Type B pancreatic cell (in vitro differentiated cells): ENCODE data around the gene DIS3L. TPM values are rescaled to one million over a fixed set of nuclear protein-coding genes. Genes with fewer than 3 reads are reported as not detected.
A peak's percentile ranks its signal among the peaks of the same experiment; 100 is the strongest.

Experiments
- DNase-seq: peaks from one replicate; pipeline ENCODE4 v3.0.0; 2021; ENCODE audit warnings: mixed read lengths; ENCODE audit not compliant: unreplicated experiment; ENCODE audit errors: extremely low spot score
- H3K27ac Mint-ChIP-seq: 2 replicates; pipeline ENCODE4 v1.8.0; 2021; ENCODE audit warnings: mild to moderate bottlenecking, mixed read lengths
- H3K27me3 Mint-ChIP-seq: 2 replicates; pipeline ENCODE4 v1.8.0; 2021; ENCODE audit warnings: mixed read lengths
- H3K36me3 Mint-ChIP-seq: 2 replicates; pipeline ENCODE4 v1.8.0; 2021; ENCODE audit warnings: mixed read lengths
- H3K4me1 Mint-ChIP-seq: one replicate; pipeline ENCODE4 v1.8.0; 2021; ENCODE audit warnings: mixed read lengths; ENCODE audit not compliant: unreplicated experiment
- H3K4me3 Mint-ChIP-seq: 2 replicates; pipeline ENCODE4 v1.8.0; 2021; ENCODE audit warnings: mild to moderate bottlenecking, mixed read lengths
- H3K9me3 Mint-ChIP-seq: 2 replicates; pipeline ENCODE4 v1.8.0; 2021; ENCODE audit warnings: mixed read lengths
- total RNA-seq: library from RNA; stranded (reverse); gene quantifications from 2 replicates; pipeline ENCODE4 v1.2.1, GENCODE V29; 2021; ENCODE audit warnings: low replicate concordance
- TF ChIP-seq, protein P1 (sequence below): fragments of 200-600 bp; sonication (generic); conservative IDR thresholded peaks from 2 replicates; pipeline ENCODE4 v1.5.0; 2021; ENCODE audit warnings: antibody characterized with exemption, mild to moderate bottlenecking

Gene DIS3L
- total RNA-seq, 1 donor from 2014 or later, result 37.7 TPM

- Mint-ChIP-seq H3K27me3 (no peaks in the 10 kb centered on the region), H3K27ac (no peak overlapping the region), H3K4me3 (no peak overlapping the region), H3K4me1 (no peaks in the 10 kb centered on the region), H3K36me3 (no peaks in the 10 kb centered on the region), H3K9me3 (no peaks in the 10 kb centered on the region)
- TF ChIP-seq, protein P1, sequence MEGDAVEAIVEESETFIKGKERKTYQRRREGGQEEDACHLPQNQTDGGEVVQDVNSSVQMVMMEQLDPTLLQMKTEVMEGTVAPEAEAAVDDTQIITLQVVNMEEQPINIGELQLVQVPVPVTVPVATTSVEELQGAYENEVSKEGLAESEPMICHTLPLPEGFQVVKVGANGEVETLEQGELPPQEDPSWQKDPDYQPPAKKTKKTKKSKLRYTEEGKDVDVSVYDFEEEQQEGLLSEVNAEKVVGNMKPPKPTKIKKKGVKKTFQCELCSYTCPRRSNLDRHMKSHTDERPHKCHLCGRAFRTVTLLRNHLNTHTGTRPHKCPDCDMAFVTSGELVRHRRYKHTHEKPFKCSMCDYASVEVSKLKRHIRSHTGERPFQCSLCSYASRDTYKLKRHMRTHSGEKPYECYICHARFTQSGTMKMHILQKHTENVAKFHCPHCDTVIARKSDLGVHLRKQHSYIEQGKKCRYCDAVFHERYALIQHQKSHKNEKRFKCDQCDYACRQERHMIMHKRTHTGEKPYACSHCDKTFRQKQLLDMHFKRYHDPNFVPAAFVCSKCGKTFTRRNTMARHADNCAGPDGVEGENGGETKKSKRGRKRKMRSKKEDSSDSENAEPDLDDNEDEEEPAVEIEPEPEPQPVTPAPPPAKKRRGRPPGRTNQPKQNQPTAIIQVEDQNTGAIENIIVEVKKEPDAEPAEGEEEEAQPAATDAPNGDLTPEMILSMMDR, result no peak
- no peak for DNase-seq
Observed at GRCh38 chr15:66285533-66286280, 7.7 kb upstream of the DIS3L start.

- H3K4me3 Mint-ChIP-seq, result no peak overlapping the region
- TF ChIP-seq, protein P1, result peak; percentile 82
- no peaks in the 10 kb centered on the region for H3K36me3 Mint-ChIP-seq
Observed at GRCh38 chr15:66287461-66288057, 5.8 kb upstream of the DIS3L start.

DNA sequence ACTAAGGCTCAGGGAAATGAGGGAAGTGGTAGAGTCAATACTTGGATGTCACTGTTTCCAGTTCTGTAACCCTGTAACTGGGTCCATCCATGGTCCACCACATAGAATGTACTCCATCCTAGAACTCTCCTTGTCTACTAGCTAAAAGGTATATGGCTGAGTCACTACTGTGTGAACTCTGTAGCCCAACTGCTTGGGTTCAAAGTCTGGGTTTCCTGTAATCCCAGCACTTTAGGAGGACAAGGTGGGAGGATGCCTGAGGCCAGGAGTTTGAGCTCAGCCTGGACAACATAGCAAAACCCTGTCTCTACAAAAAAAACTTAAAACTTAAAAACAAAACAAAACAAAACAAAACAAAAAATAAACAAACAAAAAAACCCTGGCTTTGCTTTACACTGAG, 5.3 kb upstream of the DIS3L start:
- Mint-ChIP-seq H3K4me1 (peaks cover 12% of the 10 kb centered on the region), H3K36me3 (no peaks in the 10 kb centered on the region), H3K4me3 (no peak overlapping the region), H3K9me3 (no peaks in the 10 kb centered on the region), H3K27me3 (no peaks in the 10 kb centered on the region), H3K27ac (no peak overlapping the region)
- TF ChIP-seq, protein P1, result no peak
- no peak for DNase-seq

More at GRCh38 chr15:66287461-66288057, 5.8 kb upstream of the DIS3L start:
- Mint-ChIP-seq H3K27ac (no peak overlapping the region), H3K9me3 (no peaks in the 10 kb centered on the region), H3K27me3 (no peaks in the 10 kb centered on the region), H3K4me1 (peaks cover 11% of the 10 kb centered on the region)
- no peak for DNase-seq

DNA sequence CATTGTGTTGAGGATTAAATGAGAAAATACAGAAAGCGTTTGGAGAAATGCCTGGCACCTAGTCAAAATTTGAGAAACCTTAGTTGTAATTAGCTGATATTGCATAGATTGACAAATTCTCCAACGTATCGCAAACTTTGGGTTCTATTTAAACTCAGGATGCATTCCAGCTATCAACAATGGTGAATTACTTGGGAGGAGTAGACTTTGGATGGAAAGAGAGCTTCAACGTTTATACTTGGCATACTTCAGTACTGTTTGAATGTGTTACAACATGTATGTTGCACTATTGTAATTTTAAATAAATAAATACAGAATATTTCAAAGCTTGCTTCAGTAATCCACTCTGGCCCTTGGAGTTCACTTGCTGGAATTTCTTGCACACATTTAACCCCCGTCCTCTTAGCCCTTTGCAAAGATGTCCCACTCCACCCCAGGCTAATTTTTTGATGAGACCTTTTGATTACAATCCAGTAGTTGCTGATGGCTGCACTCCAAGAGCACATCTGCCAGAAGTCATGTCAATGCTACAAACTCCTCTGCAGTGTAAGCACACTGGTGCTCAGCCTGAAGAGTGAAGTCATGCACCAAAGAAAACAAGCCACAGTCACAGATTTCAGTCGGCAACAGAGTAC, 4.7 kb upstream of the DIS3L start:
- DNase-seq, result no peak
- TF ChIP-seq, protein P1, result no peak
- Mint-ChIP-seq H3K36me3 (no peaks in the 10 kb centered on the region), H3K9me3 (no peaks in the 10 kb centered on the region), H3K27me3 (no peaks in the 10 kb centered on the region), H3K4me1 (peaks cover 12% of the 10 kb centered on the region), H3K27ac (no peak overlapping the region), H3K4me3 (no peak overlapping the region)

DNA sequence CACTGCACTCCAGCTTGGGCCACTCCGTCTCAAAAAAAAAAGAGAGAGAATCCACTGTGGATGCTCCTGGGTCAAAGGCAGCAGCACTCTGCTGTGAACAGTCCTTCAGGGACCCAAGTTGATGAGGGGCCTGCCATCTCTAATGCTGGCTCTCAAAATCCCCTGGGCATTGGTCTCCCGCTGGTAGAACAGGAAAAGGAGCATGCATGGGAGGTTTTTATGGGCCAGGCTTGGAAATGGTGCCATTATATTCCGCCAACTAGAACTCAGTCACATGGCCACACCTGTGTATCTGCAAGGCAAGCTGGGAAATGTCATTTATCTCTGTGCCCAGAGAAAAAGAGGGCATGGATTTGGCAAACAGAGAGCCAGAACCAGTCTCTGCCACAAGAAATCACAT, 3.4 kb upstream of the DIS3L start:
- Mint-ChIP-seq H3K27ac (no peak overlapping the region), H3K4me1 (peaks cover 20% of the 10 kb centered on the region), H3K4me3 (no peak overlapping the region), H3K27me3 (no peaks in the 10 kb centered on the region), H3K36me3 (no peaks in the 10 kb centered on the region), H3K9me3 (no peaks in the 10 kb centered on the region)
- TF ChIP-seq, protein P1, result no peak
- DNase-seq, result no peak
